T-cell (primary cell): ENCODE results near the gene EIF4H. TPM values are rescaled to one million over a fixed set of nuclear protein-coding genes. Genes with fewer than 3 reads are reported as not detected.
"Not testable (repeated sequence)": the region's sequence is repeated elsewhere in the genome, so short reads cannot be mapped to it uniquely, and the experiment has no call there.

Source experiments
- ATAC-seq, 4 experiments: fragments of 200-7000 bp in 3 of 4; fragments of 150-1000 bp in 1 of 4; cut with Tn5 transposase; replicated peaks in 1 of 4; 1 replicate in 3 of 4; 2 replicates in 1 of 4; pipeline ENCODE4 v1.10.0; 2021; ENCODE audit warnings: moderate library complexity in 3 of 4, mild to moderate bottlenecking in 2 of 4, moderate number of reproducible peaks in 1 of 4
- CTCF ChIA-PET, 2 donors: fragments of 300-600 bp; sonication (Branson Sonifier 250); formaldehyde crosslinking; loops; one replicate each; lab custom pipeline; 2022; ENCODE audit warnings: antibody characterized with exemption in 2 of 2; lab: Charles Lee
- POLR2A ChIA-PET, 2 donors: fragments of 300-600 bp; sonication (Branson Sonifier 250); formaldehyde crosslinking; loops; one replicate each; lab custom pipeline; 2022; ENCODE audit warnings: antibody characterized with exemption in 2 of 2; lab: Charles Lee
- DNase-seq, 35 experiments: peaks; one replicate each; pipeline versions ENCODE4 v3.0.0 to v3.0.0-alpha.2; 2013 to 2023
- H3K27ac ChIP-seq: one replicate; pipeline ENCODE4 v1.5.1; 2013; ENCODE audit warnings: low read length
- H3K27me3 ChIP-seq, 2 experiments: replicated peaks in 1 of 2; 1 replicate in 1 of 2; 2 replicates in 1 of 2; pipeline versions ENCODE4 v1.6.1 to v1.7.0; 2013; ENCODE audit warnings: low read length in 1 of 2, mixed read lengths in 1 of 2; ENCODE audit not compliant: control insufficient read depth in 2 of 2, insufficient read depth in 2 of 2; ENCODE audit errors: extremely low read depth in 1 of 2
- H3K36me3 ChIP-seq, 2 donors: 1 replicate in 1 of 2; 2 replicates in 1 of 2; pipeline versions ENCODE4 v1.6.1 to v1.7.0; 2013; ENCODE audit warnings: low read length in 1 of 2; ENCODE audit not compliant: control insufficient read depth in 2 of 2, insufficient read depth in 1 of 2; ENCODE audit errors: extremely low read depth in 1 of 2
- H3K4me1 ChIP-seq, 2 experiments: 1 replicate in 1 of 2; 2 replicates in 1 of 2; pipeline versions ENCODE4 v1.6.1 to v1.7.0; 2013; ENCODE audit warnings: low read length in 2 of 2, mixed read lengths in 1 of 2; ENCODE audit not compliant: insufficient read depth in 2 of 2, control insufficient read depth in 1 of 2; ENCODE audit errors: extremely low read depth in 1 of 2
- H3K4me3 ChIP-seq, 2 donors: 1 replicate in 1 of 2; 2 replicates in 1 of 2; pipeline versions ENCODE4 v1.5.1 to v1.7.0; 2013; ENCODE audit warnings: mild to moderate bottlenecking in 2 of 2, low read length in 1 of 2, moderate library complexity in 1 of 2; ENCODE audit not compliant: control insufficient read depth in 1 of 2; ENCODE audit errors: extremely low read depth in 1 of 2
- H3K9me3 ChIP-seq: 2 replicates; pipeline ENCODE4 v1.7.0; 2013
- H3K27ac Mint-ChIP-seq, 2 donors: one replicate each; pipeline ENCODE4 v1.8.0; 2020 to 2021; ENCODE audit warnings: mild to moderate bottlenecking in 2 of 2, mixed read lengths in 2 of 2
- H3K27me3 Mint-ChIP-seq, 2 donors: one replicate each; pipeline ENCODE4 v1.8.0; 2021 to 2022; ENCODE audit warnings: mixed read lengths in 2 of 2
- H3K36me3 Mint-ChIP-seq: one replicate; pipeline ENCODE4 v1.8.0; 2021; ENCODE audit warnings: mixed read lengths
- H3K4me1 Mint-ChIP-seq, 3 donors: one replicate each; pipeline ENCODE4 v1.8.0; 2020 to 2022; ENCODE audit warnings: mixed read lengths in 3 of 3, mild to moderate bottlenecking in 1 of 3
- H3K4me3 Mint-ChIP-seq, 3 donors: one replicate each; pipeline ENCODE4 v1.8.0; 2020 to 2022; ENCODE audit warnings: mild to moderate bottlenecking in 3 of 3, mixed read lengths in 3 of 3, moderate library complexity in 3 of 3
- H3K9me3 Mint-ChIP-seq, 3 donors: one replicate each; pipeline ENCODE4 v1.8.0; 2020 to 2022; ENCODE audit warnings: mixed read lengths in 3 of 3
- WGBS: methylation state at CpG from one replicate; pipeline ENCODE4 v1.1.5; 2013; ENCODE audit warnings: missing lambda C conversion rate; ENCODE audit not compliant: insufficient coverage; 5-methylcytosine and 5-hydroxymethylcytosine counted together
- total RNA-seq, 35 experiments: library from RNA in 6 of 35; stranded (reverse) in 6 of 35; fragments of 120-200 nt in 1 of 35; gene quantifications; one replicate each; pipeline versions ENCODE4 v1.2.1 to v1.2.4 and lab custom pipeline; 2013 to 2026

The EIF4H gene
- total RNA-seq, 5 donors from 2014 or later (not counting 1 experiment from before 2014, with no cell fraction given) = 174 to 258 (median 186) TPM

DNA sequence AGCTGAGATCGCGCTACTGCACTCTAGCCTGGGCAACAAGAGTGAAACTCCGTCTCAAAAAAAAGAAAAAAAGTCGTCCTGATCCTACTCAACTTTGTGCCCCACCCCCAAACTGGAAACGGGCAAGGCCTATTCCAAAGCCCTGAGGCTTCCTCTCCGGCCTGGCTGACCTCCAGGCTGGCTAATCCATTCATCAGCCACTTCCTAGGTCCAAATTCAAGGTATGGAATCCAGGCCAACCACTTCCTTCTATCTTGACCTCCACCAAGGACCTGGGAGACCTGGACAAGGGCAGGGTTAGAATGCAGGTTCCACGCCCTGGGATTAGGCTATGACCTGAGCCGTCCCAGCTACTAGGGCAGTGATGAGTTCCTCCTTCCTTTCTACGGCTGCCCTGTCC, 20.4 kb upstream of the EIF4H start:
- H3K36me3 ChIP-seq = no peaks in the 10 kb centered on the region
- H3K36me3 Mint-ChIP-seq = no peaks in the 10 kb centered on the region
- no peak overlapping the region for H3K4me3 Mint-ChIP-seq
- WGBS = 86% methylated on average over 5 of the region's 9 CpGs
- H3K4me1 Mint-ChIP-seq = no peaks in the 10 kb centered on the region
- H3K9me3 ChIP-seq = no peaks in the 10 kb centered on the region
- H3K4me1 ChIP-seq = no peaks in the 10 kb centered on the region
- ChIA-PET POLR2A (no interaction called here), CTCF (no interaction called here)
- H3K27me3 ChIP-seq = no peaks in the 10 kb centered on the region
- ATAC-seq (no peak), DNase-seq (no peak)
- H3K27me3 Mint-ChIP-seq = peaks cover 0 to 3% of the 10 kb centered on the region in 2 donors
- no peak overlapping the region for H3K4me3 ChIP-seq
- no peak overlapping the region for H3K27ac Mint-ChIP-seq
- no peak overlapping the region for H3K27ac ChIP-seq
- H3K9me3 Mint-ChIP-seq = no peaks in the 10 kb centered on the region

DNA sequence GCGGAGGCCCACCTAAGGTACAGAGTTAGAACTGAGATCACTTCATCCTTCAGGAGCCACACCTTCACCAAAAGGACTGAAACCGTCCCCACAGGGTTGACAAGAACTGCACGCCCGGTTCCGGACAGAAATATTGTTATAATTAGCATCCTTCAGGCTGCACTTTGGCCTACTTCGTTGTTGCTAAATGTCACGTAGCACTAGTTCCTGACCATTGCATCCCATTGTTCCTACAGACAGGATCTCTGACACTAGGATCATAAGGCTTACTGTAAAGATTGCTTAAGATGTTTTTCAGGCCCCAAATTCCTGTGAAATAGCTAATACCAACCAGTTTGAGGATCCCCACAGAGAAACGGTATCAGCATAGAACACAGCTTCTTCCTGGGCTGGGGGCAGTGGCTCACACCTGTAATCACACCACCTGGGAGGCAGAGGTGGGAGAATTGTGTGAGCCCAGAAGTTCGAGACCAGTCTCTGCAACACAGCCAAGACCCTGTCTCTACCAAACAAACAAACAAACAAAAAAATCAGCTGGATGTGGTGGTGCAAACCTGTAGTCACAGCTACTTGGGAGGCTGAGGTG, 18.3 kb upstream of the EIF4H start:
- Histone ChIP-seq H3K27me3 (no peaks in the 10 kb centered on the region), H3K9me3 (no peaks in the 10 kb centered on the region), H3K27ac (no peak overlapping the region), H3K4me1 (no peaks in the 10 kb centered on the region), H3K4me3 (no peak overlapping the region), H3K36me3 (no peaks in the 10 kb centered on the region)
- Mint-ChIP-seq H3K27me3 (peaks cover 0 to 3% of the 10 kb centered on the region in 2 donors), H3K27ac (no peak overlapping the region), H3K36me3 (no peaks in the 10 kb centered on the region), H3K9me3 (no peaks in the 10 kb centered on the region), H3K4me3 (no peak overlapping the region), H3K4me1 (no peaks in the 10 kb centered on the region)
- ChIA-PET CTCF (no interaction called here), POLR2A (interaction anchor here in 1 of 2 donors (0.7 kb wide), 1 partner anchor 260 kb away, joined by 6 read pairs; no protein-coding TSS in a partner anchor)
- DNase-seq = no peak
- ATAC-seq = no peak
- WGBS = 78% methylated on average over 7 of the region's 9 CpGs

DNA sequence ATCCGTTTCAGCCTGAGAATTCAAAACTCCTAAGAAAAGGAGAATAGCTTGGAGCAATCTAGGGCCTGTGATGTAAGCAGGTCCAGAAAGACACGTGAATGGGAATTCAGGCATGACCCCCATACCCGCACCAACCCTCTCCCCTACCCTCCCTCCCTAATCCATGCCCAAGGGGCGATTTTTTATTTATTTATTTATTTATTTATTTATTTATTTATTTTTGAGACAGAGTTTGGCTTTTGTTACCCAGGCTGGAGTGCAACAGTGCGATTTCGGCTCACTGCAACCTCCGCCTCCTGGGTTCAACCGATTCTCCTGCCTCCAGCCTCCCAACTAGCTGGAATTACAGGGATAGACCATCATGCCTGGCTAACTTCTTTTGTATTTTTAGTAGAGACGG, 16.6 kb upstream of the EIF4H start:
- ChIA-PET CTCF (no interaction called here), POLR2A (interaction anchor here in 1 of 2 donors (0.5 kb wide), 1 partner anchor 322 kb away, joined by 9 read pairs; no protein-coding TSS in a partner anchor)
- H3K27ac Mint-ChIP-seq = no peak overlapping the region
- no peaks in the 10 kb centered on the region for H3K4me1 Mint-ChIP-seq
- H3K4me1 ChIP-seq = no peaks in the 10 kb centered on the region
- no peak overlapping the region for H3K4me3 ChIP-seq
- no peaks in the 10 kb centered on the region for H3K36me3 ChIP-seq
- H3K27me3 Mint-ChIP-seq = no peaks in the 10 kb centered on the region
- 100% methylated on average over 1 of the region's 9 CpGs for WGBS
- H3K27ac ChIP-seq = no peak overlapping the region
- no peaks in the 10 kb centered on the region for H3K27me3 ChIP-seq
- H3K9me3 ChIP-seq = no peaks in the 10 kb centered on the region
- ATAC-seq (no peak), DNase-seq (no peak)
- H3K9me3 Mint-ChIP-seq = no peaks in the 10 kb centered on the region
- no peak overlapping the region for H3K4me3 Mint-ChIP-seq
- no peaks in the 10 kb centered on the region for H3K36me3 Mint-ChIP-seq

DNA sequence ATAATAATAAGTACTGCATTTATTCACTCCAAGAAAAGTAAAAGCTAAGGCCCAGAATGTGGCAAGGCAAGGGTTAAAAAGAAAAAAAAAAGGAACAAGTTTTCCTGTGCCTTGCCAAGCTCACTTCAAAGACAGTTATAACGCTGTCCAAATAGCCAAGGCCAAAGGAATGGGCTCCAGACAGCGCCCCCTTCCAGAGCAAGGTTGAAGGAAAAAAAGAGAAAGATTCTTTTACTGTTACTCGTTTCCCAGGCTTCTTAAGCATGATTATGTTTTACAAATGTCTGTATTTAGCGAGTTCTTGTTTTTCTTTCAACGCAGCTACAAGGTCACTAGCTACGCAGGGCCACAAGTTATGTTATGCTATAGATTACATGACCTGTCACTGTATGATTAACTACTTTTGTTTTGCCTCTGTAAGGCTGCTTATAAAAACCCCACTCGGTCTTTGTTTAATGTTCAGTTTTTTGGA, 9.1 kb upstream of the EIF4H start:
- no peaks in the 10 kb centered on the region for H3K9me3 Mint-ChIP-seq
- WGBS = 73% methylated on average over 3 of the region's 7 CpGs
- H3K4me3 ChIP-seq = no peak overlapping the region
- no peaks in the 10 kb centered on the region for H3K4me1 Mint-ChIP-seq
- no peaks in the 10 kb centered on the region for H3K36me3 ChIP-seq
- H3K36me3 Mint-ChIP-seq = no peaks in the 10 kb centered on the region
- H3K27me3 ChIP-seq = no peaks in the 10 kb centered on the region
- no peak for ATAC-seq
- no peaks in the 10 kb centered on the region for H3K27me3 Mint-ChIP-seq
- no peak overlapping the region for H3K27ac Mint-ChIP-seq
- no peaks in the 10 kb centered on the region for H3K9me3 ChIP-seq
- H3K4me1 ChIP-seq = no peaks in the 10 kb centered on the region
- H3K27ac ChIP-seq = no peak overlapping the region
- H3K4me3 Mint-ChIP-seq = no peak overlapping the region
- ChIA-PET CTCF (no interaction called here), POLR2A (no interaction called here)
- DNase-seq = no peak

DNA sequence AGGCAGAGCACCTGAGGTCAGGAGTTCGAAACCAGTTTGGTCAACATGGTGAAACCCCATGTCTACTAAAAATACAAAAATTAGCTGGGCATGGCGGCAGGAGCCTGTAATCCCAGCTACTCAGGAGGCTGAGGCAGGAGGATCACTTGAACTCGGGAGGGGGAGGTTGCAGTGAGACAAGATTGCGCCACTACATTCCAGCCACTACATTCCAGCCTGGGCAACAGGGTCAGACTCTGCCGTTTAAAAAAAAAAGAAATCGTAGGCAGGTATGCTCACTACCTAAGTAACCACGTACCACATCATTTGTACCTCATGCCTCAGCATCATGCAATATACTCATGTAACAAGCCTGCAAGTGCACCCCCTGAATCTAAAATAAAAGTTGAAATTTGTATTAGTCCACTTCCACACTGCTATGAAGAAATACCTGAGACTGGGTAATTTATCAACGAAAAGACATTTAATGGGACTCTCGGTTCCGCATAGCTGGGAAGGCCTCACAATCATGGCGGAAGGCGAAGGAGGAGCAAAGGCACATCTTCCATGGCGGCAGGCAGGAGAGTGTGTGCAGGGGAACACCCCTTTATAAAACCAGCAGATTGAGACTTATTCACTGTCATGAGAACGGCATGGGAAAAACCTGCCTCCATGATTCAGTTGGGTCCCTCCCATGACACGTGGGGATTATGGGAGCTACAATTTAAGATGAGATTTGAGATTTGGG, 8.1 kb upstream of the EIF4H start:
- Mint-ChIP-seq H3K27me3 (no peaks in the 10 kb centered on the region), H3K27ac (no peak overlapping the region), H3K4me3 (no peak overlapping the region), H3K4me1 (no peaks in the 10 kb centered on the region), H3K36me3 (no peaks in the 10 kb centered on the region), H3K9me3 (no peaks in the 10 kb centered on the region)
- DNase-seq = no peak
- no peak overlapping the region for H3K4me3 ChIP-seq
- no peaks in the 10 kb centered on the region for H3K36me3 ChIP-seq
- POLR2A ChIA-PET = no interaction called here
- no peak overlapping the region for H3K27ac ChIP-seq
- H3K9me3 ChIP-seq = no peaks in the 10 kb centered on the region
- H3K27me3 ChIP-seq = no peaks in the 10 kb centered on the region
- ATAC-seq = no peak
- CTCF ChIA-PET = no interaction called here
- 92% methylated on average over 8 of the region's 15 CpGs for WGBS
- no peaks in the 10 kb centered on the region for H3K4me1 ChIP-seq

DNA sequence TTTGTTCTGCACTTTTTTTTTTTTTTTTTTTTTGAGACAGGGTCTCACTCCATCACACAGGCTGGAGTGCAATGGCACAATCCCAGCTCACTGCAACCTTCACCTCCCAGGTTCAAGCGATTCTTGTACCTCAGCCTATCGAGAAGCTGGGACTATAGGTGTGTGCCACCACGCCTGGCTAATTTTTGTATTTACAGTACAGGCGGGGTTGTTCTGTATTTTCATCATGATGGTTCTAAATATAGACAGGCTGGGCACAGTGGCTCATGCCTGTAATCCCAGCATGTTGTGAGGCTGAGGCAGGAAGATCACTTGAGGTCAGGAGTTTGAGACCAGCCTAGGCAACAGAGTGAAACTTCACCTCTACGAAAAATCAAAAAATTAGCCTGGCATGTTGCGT, 6.8 kb upstream of the EIF4H start:
- H3K27ac ChIP-seq, DNase-seq, H3K4me1 ChIP-seq, H3K9me3 Mint-ChIP-seq, H3K4me3 ChIP-seq, H3K36me3 ChIP-seq, ATAC-seq, H3K4me1 Mint-ChIP-seq, H3K27me3 ChIP-seq, H3K27me3 Mint-ChIP-seq, H3K4me3 Mint-ChIP-seq, H3K9me3 ChIP-seq, H3K36me3 Mint-ChIP-seq, H3K27ac Mint-ChIP-seq: not testable (repeated sequence)
- 75% methylated on average over 1 of the region's 6 CpGs for WGBS
- ChIA-PET POLR2A (interaction anchor here in 1 of 2 donors (0.6 kb wide), 1 partner anchor 94 kb away, joined by 5 read pairs; no protein-coding TSS in a partner anchor), CTCF (interaction anchor here (0.6 kb wide), 3 partner anchors 15 to 49 kb away, joined by 4 to 7 read pairs (median 4); no protein-coding TSS in a partner anchor)
